Measurements from ENCODE around the gene HNRNPD. TPM values are rescaled to one million over a fixed set of nuclear protein-coding genes. Genes with fewer than 3 reads are reported as not detected.

The HNRNPD gene
- polyA plus RNA-seq, 3 donors, result 97.6 to 174 (median 149) TPM

DNA sequence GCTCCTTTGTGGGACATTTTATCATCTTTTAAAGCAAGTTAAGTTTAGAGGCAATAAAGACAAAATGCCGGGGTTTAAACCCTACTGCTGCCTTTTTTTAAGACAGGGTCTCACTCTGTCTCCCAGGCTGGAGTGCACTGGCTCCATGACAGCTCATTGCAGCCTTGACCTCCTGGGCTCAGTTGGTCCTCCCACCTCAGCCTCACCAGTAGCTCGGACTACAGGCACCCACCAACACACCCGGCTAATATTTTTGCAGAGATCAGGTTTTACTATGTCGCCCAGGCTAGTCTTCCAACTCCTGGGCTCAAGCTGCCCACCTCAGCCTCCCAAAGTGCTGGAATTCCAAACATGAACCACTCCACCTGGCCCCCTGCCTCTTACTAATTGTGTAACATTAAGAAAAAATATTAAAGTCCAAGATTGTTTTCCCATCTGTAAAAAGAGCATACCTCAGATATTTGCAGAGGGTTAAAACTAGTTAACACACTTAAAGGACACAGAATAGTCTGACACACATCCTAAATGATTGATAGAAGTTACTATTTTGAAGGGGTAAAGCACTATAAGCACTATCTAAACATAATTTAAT lies 9.8 kb downstream of the HNRNPD start:
- Histone ChIP-seq H3K27me3 (ENCODE audit: control insufficient read depth in 2 of 2, insufficient read depth in 2 of 2, low read length in 2 of 2) (no peaks in the 10 kb centered on the region), H4K20me1 (ENCODE audit: insufficient read depth, low read length) (peaks cover 100% of the 10 kb centered on the region), H3K79me2 (ENCODE audit: insufficient read depth, low read length) (peaks cover 100% of the 10 kb centered on the region), H2AFZ (ENCODE audit: insufficient read depth, low read depth, low read length, poor library complexity, severe bottlenecking) (no peak overlapping the region), H3K9ac (ENCODE audit: insufficient read depth, low read length, poor library complexity, severe bottlenecking) (no peak overlapping the region), H3K4me1 (ENCODE audit: control insufficient read depth in 1 of 2, insufficient read depth in 2 of 2, low read length in 2 of 2) (peaks cover 27 to 48% of the 10 kb centered on the region in 2 donors), H3K9me3 (replicated peaks in 1 of 2; ENCODE audit: control insufficient read depth in 1 of 2, insufficient read depth in 1 of 2, low read length in 2 of 2) (no peaks in the 10 kb centered on the region), H3K4me2 (replicated peaks; ENCODE audit: extremely low read depth, low read length, poor library complexity, severe bottlenecking) (no peak overlapping the region), H3K36me3 (replicated peaks in 1 of 2; ENCODE audit: control insufficient read depth in 1 of 2, insufficient read depth in 2 of 2, low read length in 2 of 2) (peaks cover 20 to 43% of the 10 kb centered on the region in 2 donors), H3K4me3 (replicated peaks in 1 of 3; ENCODE audit: low read depth in 2 of 3, low read length in 3 of 3) (no peak overlapping the region), H3K27ac (ENCODE audit: low read depth in 1 of 2, low read length in 2 of 2) (peak overlapping the region in 1 of 2 donors; percentile 64)
- H3K27me3 Mint-ChIP-seq (ENCODE audit: low read depth in 3 of 3), result no peaks in the 10 kb centered on the region
- no peaks in the 10 kb centered on the region for H3K9me3 Mint-ChIP-seq
- no peak for DNase-seq
- no peak overlapping the region for H3K4me3 Mint-ChIP-seq
- 77% methylated on average over 3 of the region's 4 CpGs for WGBS (ENCODE audit: insufficient coverage)
- peaks cover 61% of the 10 kb centered on the region for H3K4me1 Mint-ChIP-seq
- intact Hi-C loops (cut with micrococcal nuclease), result loop anchor here in 1 of 2 donors (10.0 kb wide), 2 partner anchors 79 to 949 kb away; no protein-coding TSS in a partner anchor
- H3K36me3 Mint-ChIP-seq, result peaks cover 22 to 35% of the 10 kb centered on the region in 2 donors
- TF ChIP-seq, protein P1, sequence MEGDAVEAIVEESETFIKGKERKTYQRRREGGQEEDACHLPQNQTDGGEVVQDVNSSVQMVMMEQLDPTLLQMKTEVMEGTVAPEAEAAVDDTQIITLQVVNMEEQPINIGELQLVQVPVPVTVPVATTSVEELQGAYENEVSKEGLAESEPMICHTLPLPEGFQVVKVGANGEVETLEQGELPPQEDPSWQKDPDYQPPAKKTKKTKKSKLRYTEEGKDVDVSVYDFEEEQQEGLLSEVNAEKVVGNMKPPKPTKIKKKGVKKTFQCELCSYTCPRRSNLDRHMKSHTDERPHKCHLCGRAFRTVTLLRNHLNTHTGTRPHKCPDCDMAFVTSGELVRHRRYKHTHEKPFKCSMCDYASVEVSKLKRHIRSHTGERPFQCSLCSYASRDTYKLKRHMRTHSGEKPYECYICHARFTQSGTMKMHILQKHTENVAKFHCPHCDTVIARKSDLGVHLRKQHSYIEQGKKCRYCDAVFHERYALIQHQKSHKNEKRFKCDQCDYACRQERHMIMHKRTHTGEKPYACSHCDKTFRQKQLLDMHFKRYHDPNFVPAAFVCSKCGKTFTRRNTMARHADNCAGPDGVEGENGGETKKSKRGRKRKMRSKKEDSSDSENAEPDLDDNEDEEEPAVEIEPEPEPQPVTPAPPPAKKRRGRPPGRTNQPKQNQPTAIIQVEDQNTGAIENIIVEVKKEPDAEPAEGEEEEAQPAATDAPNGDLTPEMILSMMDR (IDR thresholded peaks at IDR 0.05), result no peak
- peak overlapping the region in 4 of 7 donors; percentile 34 to 76 (median 48) for H3K27ac Mint-ChIP-seq

GRCh38 chr4:82362565-82362964 lies 11.2 kb downstream of the HNRNPD start:
- WGBS (ENCODE audit: insufficient coverage), result no CpG with 5 or more reads among the region's 9 CpGs

More at GRCh38 chr4:82362565-82362964, 11.2 kb downstream of the HNRNPD start:
- no peak overlapping the region for H3K4me3 ChIP-seq (replicated peaks in 1 of 3; ENCODE audit: low read depth in 2 of 3, low read length in 3 of 3)
- H3K4me1 ChIP-seq (ENCODE audit: control insufficient read depth in 1 of 2, insufficient read depth in 2 of 2, low read length in 2 of 2), result peaks cover 27 to 43% of the 10 kb centered on the region in 2 donors
- no peak for DNase-seq
- H3K4me2 ChIP-seq (replicated peaks; ENCODE audit: extremely low read depth, low read length, poor library complexity, severe bottlenecking), result no peak overlapping the region
- intact Hi-C loops (cut with micrococcal nuclease), result loop anchor here in 1 of 2 donors (10.0 kb wide), 2 partner anchors 78 to 948 kb away; no protein-coding TSS in a partner anchor
- TF ChIP-seq, protein P1 (IDR thresholded peaks at IDR 0.05), result no peak
- H3K4me1 Mint-ChIP-seq, result peaks cover 61% of the 10 kb centered on the region
- H3K36me3 ChIP-seq (replicated peaks in 1 of 2; ENCODE audit: control insufficient read depth in 1 of 2, insufficient read depth in 2 of 2, low read length in 2 of 2), result peaks cover 13 to 38% of the 10 kb centered on the region in 2 donors
- H2AFZ ChIP-seq (ENCODE audit: insufficient read depth, low read depth, low read length, poor library complexity, severe bottlenecking), result no peak overlapping the region
- H3K27me3 ChIP-seq (ENCODE audit: control insufficient read depth in 2 of 2, insufficient read depth in 2 of 2, low read length in 2 of 2), result no peaks in the 10 kb centered on the region
- H3K9me3 Mint-ChIP-seq, result no peaks in the 10 kb centered on the region
- H3K36me3 Mint-ChIP-seq, result peaks cover 24 to 36% of the 10 kb centered on the region in 2 donors
- H3K9me3 ChIP-seq (replicated peaks in 1 of 2; ENCODE audit: control insufficient read depth in 1 of 2, insufficient read depth in 1 of 2, low read length in 2 of 2), result no peaks in the 10 kb centered on the region
- peaks cover 100% of the 10 kb centered on the region for H4K20me1 ChIP-seq (ENCODE audit: insufficient read depth, low read length)
- peaks cover 99% of the 10 kb centered on the region for H3K79me2 ChIP-seq (ENCODE audit: insufficient read depth, low read length)
- no peak overlapping the region for H3K9ac ChIP-seq (ENCODE audit: insufficient read depth, low read length, poor library complexity, severe bottlenecking)
- H3K4me3 Mint-ChIP-seq, result no peak overlapping the region
- H3K27ac ChIP-seq (ENCODE audit: low read depth in 1 of 2, low read length in 2 of 2), result peak overlapping the region in 1 of 2 donors; percentile 34
- no peaks in the 10 kb centered on the region for H3K27me3 Mint-ChIP-seq (ENCODE audit: low read depth in 3 of 3)
- peak overlapping the region in 6 of 7 donors; percentile 13 to 81 (median 59) for H3K27ac Mint-ChIP-seq

Measured in CD14-positive monocyte (primary cell).